SK-N-SH (cell line): ENCODE results near the gene OPTC.

ENCODE experiments used
- EP300 ChIP-seq, 2 experiments: IDR thresholded peaks; 2 replicates each; pipeline versions ENCODE4 v1.4.0 to v1.6.1; 2012; ENCODE audit warnings: borderline replicate concordance in 1 of 2, low read depth in 1 of 2, low read length in 1 of 2
- MXI1 ChIP-seq: IDR thresholded peaks from 2 replicates; pipeline ENCODE4 v1.6.1; 2012; ENCODE audit warnings: mild to moderate bottlenecking, low read depth, low read length, improper control_type of control experiment
- NRF1 ChIP-seq: IDR thresholded peaks from 2 replicates; pipeline ENCODE4 v1.6.1; 2012; ENCODE audit warnings: low read depth, mild to moderate bottlenecking, low read length
- RAD21 ChIP-seq: IDR thresholded peaks from 2 replicates; pipeline ENCODE4 v1.6.1; 2012; ENCODE audit warnings: mild to moderate bottlenecking, low read length
- RCOR1 ChIP-seq: fragments of 150-350 bp; IDR thresholded peaks from 2 replicates; pipeline ENCODE4 v1.6.1; 2017; ENCODE audit warnings: antibody characterized with exemption, low read length
- TAF1 ChIP-seq: IDR thresholded peaks from 2 replicates; pipeline ENCODE4 v1.6.1; 2012; ENCODE audit warnings: low read depth, mild to moderate bottlenecking, low read length, moderate library complexity, borderline replicate concordance
- TEAD4 ChIP-seq: IDR thresholded peaks from 2 replicates; pipeline ENCODE4 v1.4.0; 2012; ENCODE audit warnings: mild to moderate bottlenecking, borderline replicate concordance; ENCODE audit not compliant: insufficient read depth

DNA sequence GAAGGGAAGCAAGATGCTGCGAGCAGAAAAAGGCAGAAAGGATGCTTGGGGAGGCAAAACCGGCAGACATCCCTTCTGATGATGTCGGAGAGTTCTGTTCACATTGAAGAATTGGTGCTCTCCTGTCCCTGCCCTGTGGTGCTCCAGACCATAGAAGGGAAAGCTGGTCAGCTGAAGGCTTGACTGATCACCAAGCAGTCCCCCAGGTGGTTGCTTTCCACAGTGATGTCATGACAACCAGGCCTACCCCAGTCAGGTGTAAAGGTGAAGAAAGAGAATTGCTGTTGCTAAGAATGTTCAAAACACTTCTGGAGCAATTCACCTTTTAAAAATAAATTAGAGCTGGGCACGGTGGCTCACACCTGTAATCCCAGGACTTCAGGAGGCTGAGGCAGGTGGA is 59.5 kb downstream of the OPTC start:
- TF ChIP-seq EP300 (IDR thresholded peaks at IDR 0.05; ENCODE audit: borderline replicate concordance in 1 of 2, low read depth in 1 of 2, low read length in 1 of 2) (no peak), TAF1 (no peak), RAD21 (no peak), TEAD4 (no peak), NRF1 (no peak), MXI1 (no peak), RCOR1 (no peak)
